Breast epithelium (tissue), 4 donors: ENCODE data around the gene TOB2. TPM values are rescaled to one million over a fixed set of nuclear protein-coding genes. Genes with fewer than 3 reads are reported as not detected.
A peak's percentile ranks its signal among the peaks of the same experiment; 100 is the strongest.
"Not testable (repeated sequence)": the region's sequence is repeated elsewhere in the genome, so short reads cannot be mapped to it uniquely, and the experiment has no call there.

Experiments used
- DNase-seq, 2 donors: peaks; one replicate each; pipeline ENCODE4 v3.0.0-alpha.2; 2019; ENCODE audit warnings: low spot score in 2 of 2
- H3K27ac ChIP-seq, 2 donors: fragments of 200-600 bp; sonication (generic) in 1 of 2; one replicate each; pipeline ENCODE4 v1.5.1; 2016 to 2019; ENCODE audit warnings: mild to moderate bottlenecking in 1 of 2
- H3K27me3 ChIP-seq, 2 donors: fragments of 200-600 bp; sonication (generic) in 1 of 2; one replicate each; pipeline versions ENCODE4 v1.5.1 to v1.6.0; 2017 to 2019; ENCODE audit warnings: control low read depth in 1 of 2, mild to moderate bottlenecking in 1 of 2
- H3K36me3 ChIP-seq: fragments of 200-600 bp; one replicate; pipeline ENCODE4 v1.5.1; 2019
- H3K4me1 ChIP-seq, 2 donors: fragments of 200-600 bp; sonication (generic); one replicate each; pipeline ENCODE4 v1.5.1; 2016 to 2019; ENCODE audit warnings: control low read depth in 1 of 2
- H3K4me3 ChIP-seq, 3 donors: fragments of 200-600 bp; sonication (generic); 1 replicate in 2 of 3; 2 replicates in 1 of 3; pipeline ENCODE4 v1.5.1; 2016 to 2019; ENCODE audit warnings: mild to moderate bottlenecking in 3 of 3, moderate library complexity in 2 of 3
- H3K9me3 ChIP-seq, 2 donors: fragments of 200-600 bp; sonication (generic) in 1 of 2; one replicate each; pipeline ENCODE4 v1.5.1; 2016 to 2019; ENCODE audit warnings: control low read depth in 1 of 2
- CTCF ChIP-seq, 3 donors: fragments of 450-650 bp; IDR thresholded peaks; one replicate each; pipeline ENCODE4 v1.5.1; 2016 to 2017; ENCODE audit warnings: antibody characterized with exemption in 3 of 3, mild to moderate bottlenecking in 3 of 3, moderate library complexity in 3 of 3
- POLR2A ChIP-seq: fragments of 450-650 bp; IDR thresholded peaks from one replicate; pipeline ENCODE4 v1.6.1; 2016; ENCODE audit warnings: antibody characterized with exemption, mild to moderate bottlenecking, moderate library complexity
- POLR2AphosphoS5 ChIP-seq, 3 donors: sonication (generic); formaldehyde crosslinking; IDR thresholded peaks; one replicate each; pipeline ENCODE4 v1.6.1; 2017; ENCODE audit warnings: antibody characterized with exemption in 3 of 3
- intact Hi-C: fragments of 100-400 bp; cut with DNase I; formaldehyde crosslinking; loops from one replicate; pipeline ENCODE4 v1.15.1; 2023; ENCODE audit warnings: low total_unique reads
- total RNA-seq, 3 donors: library from RNA; depleted of rRNA; stranded (reverse); fragments of >200 nt; gene quantifications; one replicate each; pipeline ENCODE4 v1.1.0, GENCODE V29; 2016

Gene TOB2
- total RNA-seq, 3 donors from 2014 or later = 28.8 to 61.9 (median 45.8) TPM

GRCh38 chr22:41405588-41405987 lies 41.0 kb downstream of the TOB2 start:
- TF ChIP-seq POLR2A = no peak
- no peak for TF ChIP-seq POLR2AphosphoS5 (IDR thresholded peaks at IDR 0.05)
- TF ChIP-seq CTCF (IDR thresholded peaks at IDR 0.05) = no peak
- intact Hi-C loops = loop anchor here (5.0 kb wide), 1 partner anchor 117 kb away; no protein-coding TSS in a partner anchor

GRCh38 chr22:41403532-41404318 lies 42.9 kb downstream of the TOB2 start:
- no peaks in the 10 kb centered on the region for H3K9me3 ChIP-seq
- H3K27ac ChIP-seq = no peak overlapping the region
- peak; percentile 76 to 82 for DNase-seq
- no peaks in the 10 kb centered on the region for H3K4me1 ChIP-seq
- TF ChIP-seq POLR2AphosphoS5 (IDR thresholded peaks at IDR 0.05) (peak; percentile 51 to 82 (median 58)), CTCF (IDR thresholded peaks at IDR 0.05) (peak; percentile 83 to 98 (median 96)), POLR2A (no peak)
- H3K36me3 ChIP-seq = no peaks in the 10 kb centered on the region
- H3K27me3 ChIP-seq = no peaks in the 10 kb centered on the region
- H3K4me3 ChIP-seq = no peak overlapping the region
- intact Hi-C loops = no loop called here

More at GRCh38 chr22:41405588-41405987, 41.0 kb downstream of the TOB2 start:
- Histone ChIP-seq H3K4me3 (no peak overlapping the region), H3K36me3 (no peaks in the 10 kb centered on the region), H3K9me3 (no peaks in the 10 kb centered on the region), H3K27ac (no peak overlapping the region), H3K4me1 (no peaks in the 10 kb centered on the region), H3K27me3 (no peaks in the 10 kb centered on the region)
- no peak for DNase-seq

- H3K27ac ChIP-seq, intact Hi-C loops, H3K27me3 ChIP-seq, DNase-seq, H3K36me3 ChIP-seq, H3K9me3 ChIP-seq, H3K4me1 ChIP-seq, H3K4me3 ChIP-seq: not testable (repeated sequence)
Measured at GRCh38 chr22:41402851-41403250, 43.8 kb downstream of the TOB2 start.

DNA sequence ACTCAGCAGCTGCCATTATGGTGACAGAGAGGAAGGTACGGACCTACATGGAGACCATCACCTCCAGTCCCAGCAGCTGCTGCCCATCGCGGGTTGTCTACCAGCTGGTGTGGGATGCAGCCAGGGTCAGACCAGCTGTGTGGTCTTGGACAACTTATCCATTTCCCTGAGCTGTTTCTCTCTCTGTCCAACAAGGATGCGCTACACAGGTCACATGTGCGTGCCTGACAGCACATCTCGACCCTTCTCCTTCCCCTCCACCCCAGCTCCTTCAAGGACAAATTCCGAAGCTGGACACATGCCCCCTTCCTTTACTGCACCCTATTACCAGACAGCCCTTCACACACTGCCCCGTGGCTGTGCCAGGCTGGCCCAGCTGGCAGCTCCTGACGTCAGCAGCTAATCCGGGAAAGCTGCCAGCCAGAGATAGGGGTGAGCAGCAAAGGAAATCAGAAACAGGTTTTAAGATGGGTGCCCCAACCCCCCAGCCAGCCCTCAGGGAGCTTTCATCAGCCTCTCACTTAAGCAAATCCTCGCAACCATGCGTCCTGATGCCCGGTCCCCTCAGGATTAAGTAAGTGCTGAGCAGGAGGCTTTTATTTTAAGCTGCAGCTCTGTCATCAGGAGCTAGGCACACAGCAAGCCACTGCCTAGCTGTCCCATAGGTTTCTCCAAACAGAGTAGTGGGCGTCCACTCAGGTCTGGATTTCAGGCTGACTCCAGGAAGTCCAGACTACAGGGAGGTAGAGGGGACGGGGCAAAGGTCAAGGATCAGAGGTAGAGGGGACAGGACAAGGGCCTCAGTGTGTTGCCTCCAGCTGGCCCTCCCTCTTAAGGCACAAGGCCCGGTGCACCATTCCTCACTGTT lies 44.6 kb downstream of the TOB2 start:
- no peaks in the 10 kb centered on the region for H3K4me1 ChIP-seq
- no peaks in the 10 kb centered on the region for H3K9me3 ChIP-seq
- peaks cover under 1% of the 10 kb centered on the region for H3K36me3 ChIP-seq
- no peak overlapping the region for H3K4me3 ChIP-seq
- intact Hi-C loops = no loop called here
- TF ChIP-seq POLR2AphosphoS5 (IDR thresholded peaks at IDR 0.05) (no peak), POLR2A (no peak), CTCF (IDR thresholded peaks at IDR 0.05) (no peak)
- peak overlapping the region in 1 of 2 donors; percentile 7 for H3K27ac ChIP-seq
- H3K27me3 ChIP-seq = no peaks in the 10 kb centered on the region
- DNase-seq = no peak

- no peak for TF ChIP-seq POLR2AphosphoS5 (IDR thresholded peaks at IDR 0.05)
- TF ChIP-seq CTCF (IDR thresholded peaks at IDR 0.05) = no peak
- TF ChIP-seq POLR2A = no peak
- intact Hi-C loops = no loop called here
- Histone ChIP-seq H3K27me3 (no peaks in the 10 kb centered on the region), H3K27ac (no peak overlapping the region), H3K36me3 (peaks cover 11% of the 10 kb centered on the region), H3K4me3 (no peak overlapping the region), H3K9me3 (no peaks in the 10 kb centered on the region), H3K4me1 (peaks cover 0 to under 1% of the 10 kb centered on the region in 2 donors)
- no peak for DNase-seq
Measured at GRCh38 chr22:41398921-41399320, 47.7 kb downstream of the TOB2 start.
